D721Med (cell line): ENCODE data around the gene TMEM92.
"Not testable (repeated sequence)": the region's sequence is repeated elsewhere in the genome, so short reads cannot be mapped to it uniquely, and the experiment has no call there.

ENCODE experiments used
- DNase-seq: peaks from one replicate; pipeline ENCODE4 v3.0.0; 2011; ENCODE audit warnings: low spot score; ENCODE audit not compliant: insufficient read length
- FAIRE-seq: peaks from 2 replicates; lab custom pipeline; 2011; peaks lifted over from hg19 to GRCh38; lab: Jason Lieb, UNC
- CTCF ChIP-seq: IDR thresholded peaks from 2 replicates; pipeline ENCODE4 v1.5.1; 2012; ENCODE audit warnings: mild to moderate bottlenecking, control low read depth; ENCODE audit not compliant: insufficient read depth; ENCODE audit errors: missing control alignments

Gene TMEM92

GRCh38 chr17:50267074-50267841, 7.0 kb upstream of the TMEM92 start:
- no peak for TF ChIP-seq CTCF
- FAIRE-seq (no peak), DNase-seq (no peak)

GRCh38 chr17:50268026-50268425, 6.2 kb upstream of the TMEM92 start:
- TF ChIP-seq CTCF, result no peak
- DNase-seq (no peak), FAIRE-seq (no peak)

GRCh38 chr17:50268743-50269275, 5.5 kb upstream of the TMEM92 start:
- no peak for DNase-seq
- no peak for FAIRE-seq

GRCh38 chr17:50269477-50270434, 4.5 kb upstream of the TMEM92 start:
- DNase-seq, result peak; percentile 62
- TF ChIP-seq CTCF, result peak; percentile 82
- no peak for FAIRE-seq

More at GRCh38 chr17:50268743-50269275, 5.5 kb upstream of the TMEM92 start:
- TF ChIP-seq CTCF, result no peak

GRCh38 chr17:50270435-50271362, 3.6 kb upstream of the TMEM92 start:
- no peak for DNase-seq
- TF ChIP-seq CTCF, result no peak
- no peak for FAIRE-seq

GRCh38 chr17:50271363-50271750, 2.9 kb upstream of the TMEM92 start:
- not testable (repeated sequence) for FAIRE-seq, DNase-seq
